BJ (cell line): ENCODE data around the gene AP1S1. TPM values are rescaled to one million over a fixed set of nuclear protein-coding genes. Genes with fewer than 3 reads are reported as not detected.

Experiments
- CTCF ChIA-PET: fragments of 350-600 bp; formaldehyde crosslinking; extraction: SDS; loops from one replicate; lab custom pipeline; 2021; ENCODE audit warnings: antibody characterized with exemption, inconsistent platforms; lab: Yijun Ruan, JAX
- POLR2A ChIA-PET: fragments of 300-600 bp; sonication (Branson Sonifier 250); formaldehyde crosslinking; extraction: SDS; loops from one replicate; lab custom pipeline; 2021; ENCODE audit warnings: antibody characterized with exemption; lab: Charles Lee
- DNase-seq: peaks from one replicate; pipeline ENCODE4 v3.0.0-alpha.2; 2011; ENCODE audit warnings: low read depth
- H3K27me3 ChIP-seq: 2 replicates; pipeline ENCODE4 v1.6.0; 2011; ENCODE audit warnings: low read length; ENCODE audit not compliant: control insufficient read depth, insufficient read depth
- H3K36me3 ChIP-seq: 2 replicates; pipeline ENCODE4 v1.5.1; 2011; ENCODE audit warnings: low read length; ENCODE audit not compliant: control insufficient read depth, insufficient read depth
- H3K4me3 ChIP-seq: 2 replicates; pipeline ENCODE4 v1.5.1; 2011; ENCODE audit warnings: low read depth, mild to moderate bottlenecking, control low read depth, low read length
- CTCF ChIP-seq: IDR thresholded peaks from 2 replicates; pipeline ENCODE4 v1.5.1; 2011; ENCODE audit warnings: low read depth, mild to moderate bottlenecking, control low read depth, inconsistent platforms, low read length, moderate library complexity; ENCODE audit not compliant: insufficient read depth
- polyA plus RNA-seq: library from polyadenylated mRNA; depleted of rRNA; stranded (reverse); fragments of >200 nt; gene quantifications from 2 replicates; pipeline ENCODE4 v1.2.3, GENCODE V29; 2011

AP1S1 gene
- polyA plus RNA-seq, 1 experiment, result 270 TPM

GRCh38 chr7:101113836-101114235, 40.4 kb upstream of the AP1S1 start:
- ChIA-PET CTCF (interaction anchor here (0.8 to 1.9 kb wide), 3 partner anchors 11 to 19 kb away, joined by 3 to 6 read pairs (median 3); no protein-coding TSS in a partner anchor), POLR2A (interaction anchor here (0.6 kb wide), 1 partner anchor 14 kb away, joined by 3 read pairs; no protein-coding TSS in a partner anchor)
- H3K4me3 ChIP-seq, result no peak overlapping the region
- no peak for TF ChIP-seq CTCF
- no peaks in the 10 kb centered on the region for H3K36me3 ChIP-seq
- H3K27me3 ChIP-seq, result no peaks in the 10 kb centered on the region
- DNase-seq, result no peak

GRCh38 chr7:101114492-101114891, 39.8 kb upstream of the AP1S1 start:
- H3K4me3 ChIP-seq, result no peak overlapping the region
- no peaks in the 10 kb centered on the region for H3K36me3 ChIP-seq
- POLR2A ChIA-PET, result interaction anchor here (0.6 kb wide), 1 partner anchor 13 kb away, joined by 3 read pairs; no protein-coding TSS in a partner anchor
- no peak for DNase-seq
- TF ChIP-seq CTCF, result no peak
- CTCF ChIA-PET, result interaction anchor here (0.8 to 1.9 kb wide), 2 partner anchors 9 to 18 kb away, joined by 3 to 6 read pairs; no protein-coding TSS in a partner anchor
- no peaks in the 10 kb centered on the region for H3K27me3 ChIP-seq

GRCh38 chr7:101115215-101115614, 39.1 kb upstream of the AP1S1 start:
- ChIA-PET POLR2A (no interaction called here), CTCF (interaction anchor here (0.8 to 1.9 kb wide), 2 partner anchors 10 to 18 kb away, joined by 3 to 6 read pairs; no protein-coding TSS in a partner anchor)
- Histone ChIP-seq H3K36me3 (no peaks in the 10 kb centered on the region), H3K4me3 (no peak overlapping the region), H3K27me3 (no peaks in the 10 kb centered on the region)
- DNase-seq, result no peak
- TF ChIP-seq CTCF, result no peak

GRCh38 chr7:101116898-101117297, 37.4 kb upstream of the AP1S1 start:
- POLR2A ChIA-PET, result interaction anchor here (0.6 to 1.5 kb wide), 3 partner anchors 10 to 12 kb away, joined by 3 to 20 read pairs (median 6); partner anchors contain the start of gene SERPINE1
- CTCF ChIA-PET, result interaction anchor here (0.8 to 1.5 kb wide), 3 partner anchors 9 to 222 kb away, joined by 3 to 5 read pairs (median 3); no protein-coding TSS in a partner anchor
- H3K36me3 ChIP-seq, result no peaks in the 10 kb centered on the region
- DNase-seq, result no peak
- no peaks in the 10 kb centered on the region for H3K27me3 ChIP-seq
- TF ChIP-seq CTCF, result no peak
- no peak overlapping the region for H3K4me3 ChIP-seq

- CTCF ChIA-PET, result interaction anchor here (0.7 to 0.9 kb wide), 3 partner anchors 14 to 24 kb away, joined by 3 read pairs; no protein-coding TSS in a partner anchor
- H3K36me3 ChIP-seq, result no peaks in the 10 kb centered on the region
- no peak overlapping the region for H3K4me3 ChIP-seq
- no peak for DNase-seq
- TF ChIP-seq CTCF, result no peak
- H3K27me3 ChIP-seq, result no peaks in the 10 kb centered on the region
- POLR2A ChIA-PET, result interaction anchor here (0.6 kb wide), 1 partner anchor 21 kb away, joined by 12 read pairs; no protein-coding TSS in a partner anchor
These were observed 35.4 kb upstream of the AP1S1 start for GRCh38 chr7:101118856-101119255.
